Thoracic aorta (tissue), 2 donors: ENCODE results near the gene PILRB. TPM values are rescaled to one million over a fixed set of nuclear protein-coding genes. Genes with fewer than 3 reads are reported as not detected.
"Not testable (repeated sequence)": the region's sequence is repeated elsewhere in the genome, so short reads cannot be mapped to it uniquely, and the experiment has no call there.

Experiments used
- ATAC-seq: fragments of 150-250 bp; one replicate; pipeline ENCODE4 v1.8.0; 2017; ENCODE audit warnings: low read depth; ENCODE audit not compliant: insufficient number of reproducible peaks, low FRiP score
- DNase-seq: peaks from one replicate; pipeline ENCODE4 v3.0.0-alpha.2; 2020; ENCODE audit warnings: low spot score
- H3K27ac ChIP-seq, 2 donors: fragments of 200-600 bp; sonication (generic); 1 replicate in 1 of 2; 2 replicates in 1 of 2; pipeline ENCODE4 v1.5.1; 2016; ENCODE audit warnings: mild to moderate bottlenecking in 2 of 2, moderate library complexity in 2 of 2
- H3K27me3 ChIP-seq: fragments of 200-600 bp; sonication (generic); replicated peaks from 2 replicates; pipeline ENCODE4 v1.6.0; 2016; ENCODE audit warnings: mild to moderate bottlenecking; ENCODE audit not compliant: insufficient read depth
- H3K36me3 ChIP-seq: fragments of 200-600 bp; sonication (generic); one replicate; pipeline ENCODE4 v1.5.1; 2016
- H3K4me1 ChIP-seq, 2 donors: fragments of 200-600 bp; sonication (generic); 1 replicate in 1 of 2; 2 replicates in 1 of 2; pipeline versions ENCODE4 v1.5.1 to v1.6.0; 2016; ENCODE audit warnings: low read depth in 2 of 2, mild to moderate bottlenecking in 1 of 2; ENCODE audit not compliant: control insufficient read depth in 1 of 2
- H3K4me3 ChIP-seq: fragments of 200-600 bp; sonication (generic); 2 replicates; pipeline ENCODE4 v1.5.1; 2016; ENCODE audit warnings: mild to moderate bottlenecking
- H3K9me3 ChIP-seq: fragments of 200-600 bp; sonication (generic); 2 replicates; pipeline ENCODE4 v1.5.1; 2016
- total RNA-seq, 2 donors: library from RNA; depleted of rRNA; stranded (reverse); fragments of >200 nt; gene quantifications; one replicate each; pipeline versions ENCODE4 v1.1.0 to v1.2.3, GENCODE V29; 2016
- TF ChIP-seq, protein P1 (sequence below): fragments of 200-600 bp; sonication (generic); IDR thresholded peaks from one replicate; pipeline ENCODE4 v1.5.1; 2019; ENCODE audit warnings: antibody characterized with exemption

Gene PILRB
- total RNA-seq, 2 donors from 2014 or later = 88.4 to 100 TPM

DNA sequence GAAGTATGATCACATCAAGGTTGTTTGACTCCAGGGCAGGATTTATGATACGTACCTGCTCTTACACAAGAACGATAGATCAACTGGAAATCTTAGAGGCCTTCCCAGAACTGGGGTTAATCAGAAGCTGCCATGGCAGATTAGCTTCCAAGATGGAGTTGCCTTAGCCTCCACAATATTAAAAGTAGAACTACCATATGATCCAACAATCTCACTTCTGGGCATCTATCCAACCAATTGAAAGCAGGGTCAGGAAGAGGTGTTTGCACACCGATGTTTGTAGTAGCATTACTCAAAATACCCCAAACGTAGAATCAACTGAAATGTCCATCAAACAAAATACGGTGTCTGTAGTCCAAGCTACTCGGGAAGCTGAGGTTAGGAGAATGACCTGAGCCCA, 6.6 kb downstream of the PILRB start:
- ATAC-seq (no peak), DNase-seq (no peak)
- H3K4me1 ChIP-seq = no peaks in the 10 kb centered on the region
- TF ChIP-seq, protein P1, sequence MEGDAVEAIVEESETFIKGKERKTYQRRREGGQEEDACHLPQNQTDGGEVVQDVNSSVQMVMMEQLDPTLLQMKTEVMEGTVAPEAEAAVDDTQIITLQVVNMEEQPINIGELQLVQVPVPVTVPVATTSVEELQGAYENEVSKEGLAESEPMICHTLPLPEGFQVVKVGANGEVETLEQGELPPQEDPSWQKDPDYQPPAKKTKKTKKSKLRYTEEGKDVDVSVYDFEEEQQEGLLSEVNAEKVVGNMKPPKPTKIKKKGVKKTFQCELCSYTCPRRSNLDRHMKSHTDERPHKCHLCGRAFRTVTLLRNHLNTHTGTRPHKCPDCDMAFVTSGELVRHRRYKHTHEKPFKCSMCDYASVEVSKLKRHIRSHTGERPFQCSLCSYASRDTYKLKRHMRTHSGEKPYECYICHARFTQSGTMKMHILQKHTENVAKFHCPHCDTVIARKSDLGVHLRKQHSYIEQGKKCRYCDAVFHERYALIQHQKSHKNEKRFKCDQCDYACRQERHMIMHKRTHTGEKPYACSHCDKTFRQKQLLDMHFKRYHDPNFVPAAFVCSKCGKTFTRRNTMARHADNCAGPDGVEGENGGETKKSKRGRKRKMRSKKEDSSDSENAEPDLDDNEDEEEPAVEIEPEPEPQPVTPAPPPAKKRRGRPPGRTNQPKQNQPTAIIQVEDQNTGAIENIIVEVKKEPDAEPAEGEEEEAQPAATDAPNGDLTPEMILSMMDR = no peak
- H3K4me3 ChIP-seq = no peak overlapping the region
- no peak overlapping the region for H3K27ac ChIP-seq
- H3K36me3 ChIP-seq = peaks cover 41% of the 10 kb centered on the region
- no peaks in the 10 kb centered on the region for H3K9me3 ChIP-seq
- H3K27me3 ChIP-seq = no peaks in the 10 kb centered on the region

DNA sequence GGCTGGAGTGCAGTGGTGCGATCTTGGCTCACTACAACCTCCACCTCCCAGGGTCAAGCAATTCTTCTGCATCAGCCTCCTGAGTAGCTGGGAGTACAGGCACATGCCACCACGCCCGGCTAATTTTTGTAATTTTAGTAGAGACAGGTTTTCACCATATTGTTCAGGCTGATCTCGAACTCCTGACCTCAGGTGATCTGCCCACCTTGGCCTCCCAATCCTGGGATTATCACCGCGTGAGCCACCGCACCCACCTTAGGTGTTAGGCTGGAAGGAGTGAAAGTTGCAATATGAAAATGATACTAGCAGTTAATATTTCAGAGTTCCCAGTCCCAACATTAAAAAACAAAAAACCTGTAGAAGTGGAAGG, 8.1 kb downstream of the PILRB start:
- DNase-seq, H3K4me3 ChIP-seq, H3K4me1 ChIP-seq, ATAC-seq, H3K9me3 ChIP-seq, H3K27me3 ChIP-seq, H3K27ac ChIP-seq: not testable (repeated sequence)
- H3K36me3 ChIP-seq = peaks cover 25% of the 10 kb centered on the region

DNA sequence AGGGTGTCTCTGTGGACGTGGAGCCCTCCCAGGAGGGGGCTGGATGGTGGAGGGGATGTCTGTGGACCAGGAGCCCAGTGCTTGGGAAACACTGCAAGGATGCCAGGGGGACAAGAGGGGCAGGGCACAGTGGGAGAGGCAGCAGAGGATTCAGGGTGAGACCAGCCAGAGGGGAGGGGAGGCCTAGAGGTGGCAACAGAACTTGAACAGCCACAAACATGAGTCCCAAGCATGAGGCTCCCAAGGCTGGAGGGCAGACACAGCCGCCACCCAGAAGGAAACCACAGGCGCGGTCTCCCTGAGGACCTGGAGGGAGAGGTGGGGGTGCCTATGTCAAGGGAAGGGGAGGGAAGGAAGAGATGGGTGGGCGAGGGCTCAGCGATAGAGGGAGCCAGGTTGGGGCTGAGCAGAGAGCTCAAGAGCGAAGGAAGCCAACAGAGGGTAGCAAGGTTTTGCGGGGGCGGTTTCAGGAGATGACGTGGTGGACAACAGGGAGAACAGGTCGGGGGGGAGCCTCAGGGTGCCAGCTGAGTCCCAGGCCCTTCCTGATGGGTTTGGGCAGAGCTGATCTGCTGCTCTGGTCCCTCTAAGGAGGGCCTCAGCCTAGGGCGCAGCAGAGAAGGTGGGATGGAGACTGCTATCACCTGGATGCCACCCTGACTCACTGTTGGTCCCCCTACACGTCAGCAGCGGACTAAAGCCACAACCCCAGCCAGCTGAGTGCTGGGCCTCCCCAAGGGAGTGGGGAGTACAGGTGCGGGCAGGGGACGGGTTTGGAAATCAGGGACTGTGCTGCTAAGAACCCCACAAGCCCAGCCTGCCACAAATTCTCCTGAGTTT, 8.7 kb downstream of the PILRB start:
- ATAC-seq (no peak), DNase-seq (no peak)
- H3K27ac ChIP-seq = no peak overlapping the region

DNA sequence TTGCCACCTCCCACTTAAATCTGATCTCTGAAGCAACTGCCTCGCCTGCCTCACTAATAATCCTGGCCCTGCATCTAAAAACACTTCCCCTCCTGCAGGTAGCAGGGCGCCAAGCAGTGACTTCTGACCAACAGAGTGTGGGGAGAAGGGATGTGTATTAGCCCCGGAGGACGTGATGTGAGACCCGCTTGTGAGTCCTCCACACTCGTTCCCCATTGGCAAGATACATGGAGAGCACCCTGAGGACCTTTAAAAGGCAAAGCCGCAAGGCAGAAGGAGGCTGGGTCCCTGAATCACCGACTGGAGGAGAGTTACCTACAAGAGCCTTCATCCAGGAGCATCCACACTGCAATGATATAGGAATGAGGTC, 9.3 kb downstream of the PILRB start:
- H3K9me3 ChIP-seq = no peaks in the 10 kb centered on the region
- peaks cover 17% of the 10 kb centered on the region for H3K36me3 ChIP-seq
- no peak overlapping the region for H3K4me3 ChIP-seq
- DNase-seq = no peak
- ATAC-seq = no peak
- no peaks in the 10 kb centered on the region for H3K4me1 ChIP-seq
- TF ChIP-seq, protein P1 = no peak
- no peaks in the 10 kb centered on the region for H3K27me3 ChIP-seq
- no peak overlapping the region for H3K27ac ChIP-seq

More for the DNA sequence above, 8.7 kb downstream of the PILRB start:
- Histone ChIP-seq H3K4me1 (no peaks in the 10 kb centered on the region), H3K4me3 (no peak overlapping the region), H3K36me3 (peaks cover 19% of the 10 kb centered on the region), H3K27me3 (no peaks in the 10 kb centered on the region), H3K9me3 (no peaks in the 10 kb centered on the region)
- TF ChIP-seq, protein P1 = no peak

DNA sequence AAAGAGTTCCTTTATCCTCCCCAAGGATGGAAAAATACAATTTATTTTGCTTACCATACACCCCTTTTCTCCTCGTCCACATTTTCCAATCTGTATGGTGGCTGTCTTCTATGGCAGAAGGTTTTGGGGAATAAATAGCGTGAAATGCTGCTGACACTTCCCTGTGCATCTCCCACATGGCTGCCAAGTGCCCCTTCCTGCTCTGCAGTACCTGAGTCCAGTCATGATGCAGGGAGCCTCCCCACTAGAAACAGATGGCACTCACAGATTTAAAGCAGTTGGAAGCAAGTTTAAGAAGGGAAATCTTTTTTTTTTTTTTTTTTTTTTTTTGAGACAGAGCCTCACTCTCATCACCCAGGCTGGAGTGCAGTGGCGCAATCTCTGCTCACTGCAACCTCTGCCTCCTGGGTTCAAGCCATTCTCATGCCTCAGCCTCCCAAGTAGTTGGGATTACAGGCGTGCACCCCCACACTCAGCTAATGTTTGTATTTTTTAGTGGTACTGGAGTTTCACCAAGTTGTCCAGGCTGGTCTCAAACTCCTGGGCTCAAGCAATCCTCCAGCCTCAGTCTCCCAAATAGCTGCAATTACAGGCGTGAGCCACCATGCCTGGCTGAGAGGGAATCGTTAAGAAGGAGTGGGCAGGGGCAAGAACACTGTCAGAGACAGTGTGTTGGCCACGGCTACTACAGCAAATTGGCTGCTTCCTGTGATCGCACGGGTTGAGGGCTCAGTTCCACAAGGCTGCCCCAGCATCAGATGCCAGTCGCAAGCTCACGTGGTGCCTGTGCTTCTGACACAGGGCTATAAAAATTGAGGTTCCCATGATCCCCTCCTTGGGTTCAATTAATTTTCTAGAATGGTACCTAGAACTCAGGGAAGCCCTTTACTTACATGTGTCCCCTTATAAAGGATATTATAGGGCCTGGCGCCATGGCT, 10.0 kb downstream of the PILRB start:
- Histone ChIP-seq H3K27ac (no peak overlapping the region), H3K4me3 (no peak overlapping the region), H3K27me3 (no peaks in the 10 kb centered on the region), H3K36me3 (peaks cover 9% of the 10 kb centered on the region), H3K9me3 (no peaks in the 10 kb centered on the region), H3K4me1 (no peaks in the 10 kb centered on the region)
- TF ChIP-seq, protein P1 = no peak
- ATAC-seq (no peak), DNase-seq (no peak)
